ENCODE results near the gene TBC1D5.

The TBC1D5 gene

DNA sequence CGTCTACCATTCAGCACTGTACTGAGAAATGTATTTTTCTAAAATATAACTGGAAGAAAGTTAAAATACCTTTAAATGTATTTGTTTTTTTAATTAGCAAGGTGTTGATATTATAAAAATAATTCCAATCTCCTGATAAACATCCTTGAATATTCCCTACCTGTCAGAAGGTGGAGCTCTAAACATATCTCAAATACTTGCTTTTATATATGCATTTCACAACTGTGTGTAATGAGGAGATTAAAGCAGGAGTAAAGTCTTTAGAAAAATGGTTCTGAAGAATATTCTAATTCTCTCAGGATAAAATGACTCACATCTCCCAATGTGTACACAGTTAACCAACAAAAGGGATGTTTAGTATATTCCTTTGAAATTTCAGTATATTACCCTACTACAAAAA is 434.9 kb downstream of the TBC1D5 start:
- DNase-seq (ENCODE audit: low spot score) (no peak), FAIRE-seq (no peak)

DNA sequence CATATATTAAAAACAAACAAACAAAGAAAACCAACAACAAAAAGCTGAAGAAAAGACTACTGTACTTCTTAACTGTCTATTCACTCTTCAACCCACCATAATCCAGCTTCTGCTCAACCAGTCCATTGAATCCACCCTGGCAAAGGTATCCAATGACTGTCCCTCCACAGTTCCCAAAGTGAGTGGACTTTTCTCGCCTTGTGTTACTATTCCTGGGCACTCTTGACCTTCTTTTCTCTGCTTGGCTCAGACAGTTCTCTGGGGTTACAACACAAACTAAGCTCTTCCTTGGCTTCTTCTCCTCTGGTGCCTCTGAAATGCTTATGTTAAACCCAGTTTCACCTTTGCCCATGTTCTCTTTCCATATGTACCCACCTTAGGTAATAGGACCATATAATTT is 437.5 kb downstream of the TBC1D5 start:
- FAIRE-seq = no peak
- no peak for DNase-seq (ENCODE audit: low spot score)

DNA sequence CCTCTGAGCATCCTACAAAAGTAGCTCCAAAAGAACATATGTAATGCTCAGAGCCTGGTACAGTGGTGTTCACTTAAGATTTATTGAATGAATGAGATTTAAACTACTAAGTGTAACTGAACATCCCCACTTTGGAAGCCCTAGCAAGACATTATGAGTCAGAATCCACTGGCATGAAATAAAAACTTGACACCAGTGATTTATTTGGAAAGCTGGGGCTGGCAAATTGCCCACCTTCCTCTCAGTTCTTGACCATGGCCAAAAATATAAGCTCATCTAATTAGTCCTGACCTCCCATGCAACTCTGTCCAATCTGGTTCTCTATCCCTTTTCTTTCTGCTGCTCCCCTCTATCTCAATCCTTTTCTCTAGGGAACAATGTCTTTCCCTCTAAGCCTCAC is 439.7 kb downstream of the TBC1D5 start:
- no peak for DNase-seq (ENCODE audit: low spot score)
- FAIRE-seq = no peak

- DNase-seq (ENCODE audit: low spot score) (no peak), FAIRE-seq (no peak)
Measured at GRCh38 chr3:17302170-17302569, 440.3 kb downstream of the TBC1D5 start.

GRCh38 chr3:17301271-17301670 is 441.2 kb downstream of the TBC1D5 start:
- no peak for DNase-seq (ENCODE audit: low spot score)
- FAIRE-seq = no peak

DNA sequence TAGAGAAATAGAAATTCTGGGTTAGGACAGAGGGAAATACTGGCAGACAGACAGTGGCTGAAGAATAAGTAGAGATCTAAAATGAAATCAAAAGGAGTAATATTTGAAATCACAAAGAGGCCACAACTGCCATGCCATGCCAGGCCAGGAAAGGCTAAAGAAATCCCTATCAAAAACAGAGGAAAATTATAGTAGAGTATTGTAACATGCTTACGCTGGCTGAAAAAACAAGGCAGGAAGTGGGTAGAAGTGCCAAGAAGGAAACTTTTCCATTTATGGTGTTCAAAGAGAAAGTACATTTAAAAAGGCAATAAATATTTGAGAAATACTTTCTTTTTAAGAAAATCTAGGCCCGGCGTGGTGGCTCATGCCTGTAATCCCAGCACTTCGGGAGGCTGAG is 442.0 kb downstream of the TBC1D5 start:
- DNase-seq (ENCODE audit: low spot score) (no peak), FAIRE-seq (no peak)

GRCh38 chr3:17298038-17298437 is 444.4 kb downstream of the TBC1D5 start:
- no peak for DNase-seq (ENCODE audit: low spot score)
- no peak for FAIRE-seq

- no peak for FAIRE-seq
- DNase-seq (ENCODE audit: low spot score) = no peak
Measured at GRCh38 chr3:17292556-17292955, 449.9 kb downstream of the TBC1D5 start.

DNA sequence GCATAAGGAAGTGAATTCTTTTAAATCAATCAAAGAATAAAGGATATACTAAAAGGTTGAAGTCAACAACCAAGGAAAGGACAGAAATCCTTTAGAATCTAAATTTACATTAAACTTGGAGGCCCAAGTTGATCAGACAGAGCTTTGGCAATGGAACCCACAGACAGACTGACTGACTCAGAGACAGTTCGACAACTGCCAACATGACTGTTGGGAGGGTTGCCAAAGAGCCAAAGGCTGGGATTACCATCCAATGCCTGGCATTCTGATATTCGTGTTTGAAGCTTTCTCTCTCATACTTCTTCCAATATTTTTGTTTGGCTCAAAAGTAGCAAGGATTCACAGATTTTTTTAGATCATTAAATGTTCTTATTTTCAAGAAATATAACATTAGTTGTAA is 451.5 kb downstream of the TBC1D5 start:
- FAIRE-seq (no peak), DNase-seq (ENCODE audit: low spot score) (no peak)

- no peak for DNase-seq (ENCODE audit: low spot score)
- no peak for FAIRE-seq
Measured at GRCh38 chr3:17288839-17289399, 453.5 kb downstream of the TBC1D5 start.

- DNase-seq (ENCODE audit: low spot score) = no peak
- no peak for FAIRE-seq
Measured at GRCh38 chr3:17287006-17287689, 455.3 kb downstream of the TBC1D5 start.

DNA sequence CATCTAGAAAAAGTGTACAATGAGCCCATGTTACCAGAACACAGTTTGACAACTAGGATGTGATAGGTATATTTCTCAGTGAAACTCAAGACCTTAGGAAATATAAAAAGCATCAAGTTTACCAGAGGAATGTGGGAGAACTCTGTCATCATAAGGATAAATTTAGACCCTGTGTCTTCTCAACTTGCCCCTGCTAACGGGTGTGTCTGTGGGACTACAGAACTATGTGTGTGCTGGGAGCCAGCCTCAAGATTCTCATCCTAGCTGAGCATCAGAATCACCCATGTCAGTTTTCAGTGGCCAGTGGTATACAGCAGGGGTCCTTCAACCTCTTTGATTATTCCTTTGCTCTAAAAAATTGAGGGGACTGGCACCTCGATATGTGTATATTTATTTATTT is 464.4 kb downstream of the TBC1D5 start:
- DNase-seq (ENCODE audit: low spot score) (no peak), FAIRE-seq (no peak)

DNA sequence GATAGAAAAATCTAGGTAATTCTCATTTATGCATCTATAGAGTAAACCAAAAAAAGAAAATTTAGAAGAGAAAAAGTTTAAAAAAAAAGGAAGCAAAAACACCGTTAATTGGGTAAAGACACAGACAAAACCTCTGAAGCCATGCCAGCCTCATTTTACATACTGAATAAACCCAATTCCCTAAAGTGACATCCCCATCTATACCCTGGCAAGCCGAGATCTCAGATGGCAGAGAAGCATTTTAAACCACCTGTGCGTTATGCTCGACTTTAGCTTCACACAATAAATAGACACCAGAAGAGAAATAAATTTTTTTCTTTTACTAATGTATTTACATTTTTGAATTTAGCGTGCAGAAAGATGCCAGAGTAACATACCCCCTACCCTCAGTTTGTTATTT is 475.6 kb downstream of the TBC1D5 start:
- no peak for DNase-seq (ENCODE audit: low spot score)
- no peak for FAIRE-seq

GRCh38 chr3:17261627-17262369 is 480.6 kb downstream of the TBC1D5 start:
- DNase-seq (ENCODE audit: low spot score) (no peak), FAIRE-seq (no peak)

GRCh38 chr3:17260257-17260656 is 482.2 kb downstream of the TBC1D5 start:
- no peak for FAIRE-seq

DNA sequence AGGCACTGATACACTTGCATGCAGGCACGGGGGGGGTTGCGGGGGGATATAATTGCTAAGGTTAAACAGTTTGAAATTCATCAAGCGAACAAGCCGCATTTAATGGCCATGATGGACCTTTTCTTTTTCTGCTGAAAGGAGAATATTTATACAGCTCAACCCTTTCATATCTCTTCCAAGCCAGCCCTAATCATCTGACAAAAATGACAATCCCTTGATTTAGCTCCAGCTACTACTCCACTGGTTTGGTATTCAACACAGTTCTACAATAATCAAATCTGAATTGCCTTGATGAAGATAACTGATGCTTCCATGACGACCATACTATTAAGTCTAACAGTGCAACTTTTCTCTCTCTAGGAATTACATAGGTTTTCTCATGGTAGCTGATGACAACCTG is 482.7 kb downstream of the TBC1D5 start:
- no peak for DNase-seq (ENCODE audit: low spot score)
- FAIRE-seq = no peak

More at GRCh38 chr3:17260257-17260656, 482.2 kb downstream of the TBC1D5 start:
- no peak for DNase-seq (ENCODE audit: low spot score)

DNA sequence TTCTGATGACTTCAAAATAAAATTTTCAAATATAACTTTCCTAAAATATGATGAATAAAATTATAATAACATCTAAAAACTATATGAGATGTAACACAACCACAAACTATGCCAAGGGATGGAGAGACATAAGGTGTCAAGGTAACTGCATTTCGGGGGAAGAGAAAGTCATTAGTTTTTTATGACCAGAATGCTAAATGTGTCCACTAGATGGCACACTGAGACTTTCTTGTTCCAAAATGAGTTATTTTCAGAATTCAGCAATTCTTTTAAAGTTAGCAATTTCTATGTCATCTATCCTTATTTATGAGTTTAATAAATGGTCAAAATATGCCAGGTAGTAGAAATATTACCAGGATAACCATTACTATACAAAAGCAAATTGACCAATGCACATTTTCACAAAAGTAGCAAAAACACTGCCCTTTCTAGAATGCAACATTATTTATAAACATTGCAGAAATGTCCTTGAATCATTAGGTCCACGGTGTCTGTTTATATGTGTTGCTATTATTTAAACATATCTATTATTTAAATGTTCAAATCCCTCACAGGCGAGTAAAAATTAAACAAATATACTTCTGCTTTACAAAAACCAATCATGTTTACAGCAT is 483.5 kb downstream of the TBC1D5 start:
- peak; percentile 20 for DNase-seq (ENCODE audit: low spot score)
- FAIRE-seq = peak; percentile 69

- no peak for FAIRE-seq
- no peak for DNase-seq (ENCODE audit: low spot score)
Measured at GRCh38 chr3:17257269-17257668, 485.2 kb downstream of the TBC1D5 start.

- DNase-seq (ENCODE audit: low spot score) (no peak), FAIRE-seq (no peak)
Measured at GRCh38 chr3:17243621-17244020, 498.8 kb downstream of the TBC1D5 start.

DNA sequence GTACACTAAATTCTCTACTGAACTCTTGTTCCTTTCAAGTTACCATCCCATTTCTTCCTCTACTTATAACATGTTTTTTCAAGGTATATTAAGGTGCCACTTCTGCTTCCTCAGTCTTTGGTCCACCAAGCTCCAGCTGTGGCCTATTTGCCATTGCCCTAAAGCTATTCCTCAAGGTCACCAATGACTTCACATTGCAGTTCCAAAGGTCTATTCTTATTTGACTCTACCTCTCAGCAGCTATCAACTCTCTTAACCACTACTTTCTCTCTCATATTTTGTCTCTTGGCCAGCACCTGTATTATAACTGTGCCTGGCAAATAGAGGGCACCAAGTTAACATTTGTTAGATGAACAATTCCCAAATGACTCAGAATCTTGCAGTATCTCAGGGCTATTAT is 503.0 kb downstream of the TBC1D5 start:
- no peak for DNase-seq (ENCODE audit: low spot score)
- FAIRE-seq = no peak

GRCh38 chr3:17238023-17238422 is 504.4 kb downstream of the TBC1D5 start:
- DNase-seq (ENCODE audit: low spot score) (no peak), FAIRE-seq (no peak)

DNA sequence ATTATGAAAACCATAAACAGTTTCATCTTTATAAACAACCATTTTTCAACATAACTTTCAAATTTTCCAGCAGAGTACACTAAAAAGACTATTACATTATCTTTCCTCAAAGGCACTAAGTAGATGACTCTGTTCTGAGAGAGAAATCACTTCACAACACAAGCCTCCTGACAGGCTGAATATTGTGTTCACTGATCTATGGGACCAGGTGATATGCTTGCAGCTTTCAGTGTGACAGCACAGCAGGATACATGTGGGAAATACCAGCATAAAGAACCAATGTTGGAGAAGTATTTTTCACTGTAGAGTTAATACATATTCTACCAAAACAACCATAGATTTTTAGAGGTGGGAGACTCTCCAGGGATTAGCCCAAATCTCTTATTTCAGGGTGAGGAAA is 507.1 kb downstream of the TBC1D5 start:
- DNase-seq (ENCODE audit: low spot score) = no peak
- FAIRE-seq = no peak
